Activated T-helper 2 cell treated with anti-CD3 and anti-CD28 coated beads, Interferon-gamma antibody, Interleukin-2, Interleukin-4, amounts not matched to agents 10 μg/mL and 5 μg/mL and 100 μg/mL, durations not matched to agents 14 hours and 24 hours and 36 hours (primary cell): ENCODE data around the gene CERKL. TPM values are rescaled to one million over a fixed set of nuclear protein-coding genes. Genes with fewer than 3 reads are reported as not detected.

ENCODE experiments used
- DNase-seq: peaks from one replicate; pipeline ENCODE4 v3.0.0; 2021; ENCODE audit warnings: low spot score
- H3K27ac Mint-ChIP-seq: one replicate; pipeline ENCODE4 v1.8.0; 2021; ENCODE audit warnings: mixed read lengths
- H3K27me3 Mint-ChIP-seq: one replicate; pipeline ENCODE4 v1.8.0; 2021; ENCODE audit warnings: low read depth, mixed read lengths
- H3K36me3 Mint-ChIP-seq: one replicate; pipeline ENCODE4 v1.8.0; 2021; ENCODE audit warnings: low read depth, mixed read lengths
- H3K4me1 Mint-ChIP-seq: one replicate; pipeline ENCODE4 v1.8.0; 2021; ENCODE audit warnings: low read depth, mixed read lengths
- H3K4me3 Mint-ChIP-seq: one replicate; pipeline ENCODE4 v1.8.0; 2021; ENCODE audit warnings: low read depth, mild to moderate bottlenecking, moderate library complexity, mixed read lengths
- H3K9me3 Mint-ChIP-seq: one replicate; pipeline ENCODE4 v1.8.0; 2021; ENCODE audit warnings: mixed read lengths
- intact Hi-C: fragments of 100-400 bp; cut with micrococcal nuclease; formaldehyde crosslinking; loops from one replicate; pipeline ENCODE4 v1.15.1; 2023
- total RNA-seq: library from RNA; stranded (reverse); gene quantifications from 2 replicates; pipeline ENCODE4 v1.2.3, GENCODE V29; 2022

CERKL gene
- total RNA-seq, 1 donor from 2014 or later, result not detected

- DNase-seq, result no peak
- intact Hi-C loops, result no loop called here
- Mint-ChIP-seq H3K36me3 (peaks cover 33% of the 10 kb centered on the region), H3K27me3 (no peaks in the 10 kb centered on the region), H3K4me1 (no peaks in the 10 kb centered on the region), H3K4me3 (no peak overlapping the region), H3K9me3 (no peaks in the 10 kb centered on the region), H3K27ac (no peak overlapping the region)
Measured at GRCh38 chr2:181552808-181553207, 104.1 kb downstream of the CERKL start.

GRCh38 chr2:181546086-181546485 lies 110.8 kb downstream of the CERKL start:
- H3K9me3 Mint-ChIP-seq, result no peaks in the 10 kb centered on the region
- no peak overlapping the region for H3K27ac Mint-ChIP-seq
- DNase-seq, result no peak
- no peak overlapping the region for H3K4me3 Mint-ChIP-seq
- H3K4me1 Mint-ChIP-seq, result peaks cover 11% of the 10 kb centered on the region
- intact Hi-C loops, result no loop called here
- H3K27me3 Mint-ChIP-seq, result no peaks in the 10 kb centered on the region
- H3K36me3 Mint-ChIP-seq, result peaks cover 33% of the 10 kb centered on the region

- Mint-ChIP-seq H3K27me3 (no peaks in the 10 kb centered on the region), H3K27ac (no peak overlapping the region), H3K4me1 (peaks cover 11% of the 10 kb centered on the region), H3K9me3 (no peaks in the 10 kb centered on the region), H3K36me3 (peaks cover 50% of the 10 kb centered on the region), H3K4me3 (no peak overlapping the region)
- DNase-seq, result no peak
- intact Hi-C loops, result no loop called here
Measured at GRCh38 chr2:181542170-181542569, 114.7 kb downstream of the CERKL start.

- Mint-ChIP-seq H3K4me3 (no peak overlapping the region), H3K9me3 (no peaks in the 10 kb centered on the region), H3K27ac (no peak overlapping the region)
Measured at GRCh38 chr2:181540421-181540820, 116.5 kb downstream of the CERKL start.

GRCh38 chr2:181536730-181537129 lies 120.2 kb downstream of the CERKL start:
- H3K4me3 Mint-ChIP-seq, result no peak overlapping the region
- peaks cover 2% of the 10 kb centered on the region for H3K4me1 Mint-ChIP-seq
- no peak overlapping the region for H3K27ac Mint-ChIP-seq
- no peak for DNase-seq
- intact Hi-C loops, result no loop called here
- no peaks in the 10 kb centered on the region for H3K9me3 Mint-ChIP-seq
- no peaks in the 10 kb centered on the region for H3K27me3 Mint-ChIP-seq
- peaks cover 87% of the 10 kb centered on the region for H3K36me3 Mint-ChIP-seq

More at GRCh38 chr2:181540421-181540820, 116.5 kb downstream of the CERKL start:
- no peaks in the 10 kb centered on the region for H3K27me3 Mint-ChIP-seq
- H3K4me1 Mint-ChIP-seq, result peaks cover 1% of the 10 kb centered on the region
- H3K36me3 Mint-ChIP-seq, result peaks cover 53% of the 10 kb centered on the region
- intact Hi-C loops, result no loop called here
- DNase-seq, result no peak

- H3K9me3 Mint-ChIP-seq, result no peaks in the 10 kb centered on the region
- H3K27me3 Mint-ChIP-seq, result no peaks in the 10 kb centered on the region
- H3K4me1 Mint-ChIP-seq, result peaks cover 3% of the 10 kb centered on the region
- no peak overlapping the region for H3K4me3 Mint-ChIP-seq
- H3K36me3 Mint-ChIP-seq, result peaks cover 79% of the 10 kb centered on the region
- DNase-seq, result no peak
- intact Hi-C loops, result no loop called here
- peak overlapping the region; percentile 17 for H3K27ac Mint-ChIP-seq
Measured at GRCh38 chr2:181528441-181528840, 128.5 kb downstream of the CERKL start.

- intact Hi-C loops, result no loop called here
- no peak overlapping the region for H3K27ac Mint-ChIP-seq
- no peak for DNase-seq
- no peaks in the 10 kb centered on the region for H3K27me3 Mint-ChIP-seq
- H3K9me3 Mint-ChIP-seq, result no peaks in the 10 kb centered on the region
- peaks cover 6% of the 10 kb centered on the region for H3K4me1 Mint-ChIP-seq
- no peak overlapping the region for H3K4me3 Mint-ChIP-seq
- H3K36me3 Mint-ChIP-seq, result peaks cover 78% of the 10 kb centered on the region
Measured at GRCh38 chr2:181527058-181527457, 129.8 kb downstream of the CERKL start.

GRCh38 chr2:181526014-181526413 lies 130.9 kb downstream of the CERKL start:
- H3K4me1 Mint-ChIP-seq, result peaks cover 6% of the 10 kb centered on the region
- H3K9me3 Mint-ChIP-seq, result no peaks in the 10 kb centered on the region
- H3K4me3 Mint-ChIP-seq, result no peak overlapping the region
- no peak for DNase-seq
- no peaks in the 10 kb centered on the region for H3K27me3 Mint-ChIP-seq
- H3K36me3 Mint-ChIP-seq, result peaks cover 77% of the 10 kb centered on the region
- intact Hi-C loops, result no loop called here
- no peak overlapping the region for H3K27ac Mint-ChIP-seq

GRCh38 chr2:181523756-181524155 lies 133.1 kb downstream of the CERKL start:
- H3K4me1 Mint-ChIP-seq, result peaks cover 6% of the 10 kb centered on the region
- no peaks in the 10 kb centered on the region for H3K9me3 Mint-ChIP-seq
- intact Hi-C loops, result loop anchor here (5.0 kb wide), 1 partner anchor 421 kb away; no protein-coding TSS in a partner anchor

GRCh38 chr2:181520253-181520652 lies 136.7 kb downstream of the CERKL start:
- H3K36me3 Mint-ChIP-seq, result peaks cover 76% of the 10 kb centered on the region
- intact Hi-C loops, result loop anchor here (5.0 kb wide), 1 partner anchor 418 kb away; no protein-coding TSS in a partner anchor
- no peak for DNase-seq
- H3K9me3 Mint-ChIP-seq, result no peaks in the 10 kb centered on the region
- H3K4me3 Mint-ChIP-seq, result no peak overlapping the region
- H3K4me1 Mint-ChIP-seq, result peaks cover 26% of the 10 kb centered on the region
- H3K27me3 Mint-ChIP-seq, result no peaks in the 10 kb centered on the region
- peak overlapping the region; percentile 47 for H3K27ac Mint-ChIP-seq

More at GRCh38 chr2:181523756-181524155, 133.1 kb downstream of the CERKL start:
- peaks cover 72% of the 10 kb centered on the region for H3K36me3 Mint-ChIP-seq
- no peaks in the 10 kb centered on the region for H3K27me3 Mint-ChIP-seq
- H3K4me3 Mint-ChIP-seq, result no peak overlapping the region
- no peak overlapping the region for H3K27ac Mint-ChIP-seq
- DNase-seq, result no peak

GRCh38 chr2:181517685-181518301 lies 139.1 kb downstream of the CERKL start:
- Mint-ChIP-seq H3K4me1 (peaks cover 29% of the 10 kb centered on the region), H3K9me3 (no peaks in the 10 kb centered on the region), H3K27ac (peak overlapping the region; percentile 45), H3K36me3 (peaks cover 84% of the 10 kb centered on the region), H3K4me3 (no peak overlapping the region), H3K27me3 (no peaks in the 10 kb centered on the region)
- DNase-seq, result no peak
- intact Hi-C loops, result loop anchor here (5.0 kb wide), 1 partner anchor 40 kb away; no protein-coding TSS in a partner anchor

GRCh38 chr2:181516992-181517391 lies 139.9 kb downstream of the CERKL start:
- Mint-ChIP-seq H3K4me3 (no peak overlapping the region), H3K27me3 (no peaks in the 10 kb centered on the region), H3K36me3 (peaks cover 84% of the 10 kb centered on the region), H3K9me3 (no peaks in the 10 kb centered on the region), H3K27ac (peak overlapping the region; percentile 45), H3K4me1 (peaks cover 29% of the 10 kb centered on the region)
- intact Hi-C loops, result loop anchor here (5.0 kb wide), 1 partner anchor 40 kb away; no protein-coding TSS in a partner anchor
- no peak for DNase-seq

GRCh38 chr2:181515719-181516118 lies 141.2 kb downstream of the CERKL start:
- peaks cover 31% of the 10 kb centered on the region for H3K4me1 Mint-ChIP-seq
- intact Hi-C loops, result loop anchor here (5.0 kb wide), 1 partner anchor 38 kb away; no protein-coding TSS in a partner anchor
- H3K27ac Mint-ChIP-seq, result no peak overlapping the region
- peaks cover 87% of the 10 kb centered on the region for H3K36me3 Mint-ChIP-seq
- DNase-seq, result no peak
- no peak overlapping the region for H3K4me3 Mint-ChIP-seq
- no peaks in the 10 kb centered on the region for H3K27me3 Mint-ChIP-seq
- H3K9me3 Mint-ChIP-seq, result no peaks in the 10 kb centered on the region
